Fibroblast of skin of abdomen (primary cell): ENCODE results near the gene GALNT9.

Experiments
- DNase-seq: peaks from one replicate; pipeline ENCODE4 v3.0.0-alpha.2; 2013

The GALNT9 gene

DNA sequence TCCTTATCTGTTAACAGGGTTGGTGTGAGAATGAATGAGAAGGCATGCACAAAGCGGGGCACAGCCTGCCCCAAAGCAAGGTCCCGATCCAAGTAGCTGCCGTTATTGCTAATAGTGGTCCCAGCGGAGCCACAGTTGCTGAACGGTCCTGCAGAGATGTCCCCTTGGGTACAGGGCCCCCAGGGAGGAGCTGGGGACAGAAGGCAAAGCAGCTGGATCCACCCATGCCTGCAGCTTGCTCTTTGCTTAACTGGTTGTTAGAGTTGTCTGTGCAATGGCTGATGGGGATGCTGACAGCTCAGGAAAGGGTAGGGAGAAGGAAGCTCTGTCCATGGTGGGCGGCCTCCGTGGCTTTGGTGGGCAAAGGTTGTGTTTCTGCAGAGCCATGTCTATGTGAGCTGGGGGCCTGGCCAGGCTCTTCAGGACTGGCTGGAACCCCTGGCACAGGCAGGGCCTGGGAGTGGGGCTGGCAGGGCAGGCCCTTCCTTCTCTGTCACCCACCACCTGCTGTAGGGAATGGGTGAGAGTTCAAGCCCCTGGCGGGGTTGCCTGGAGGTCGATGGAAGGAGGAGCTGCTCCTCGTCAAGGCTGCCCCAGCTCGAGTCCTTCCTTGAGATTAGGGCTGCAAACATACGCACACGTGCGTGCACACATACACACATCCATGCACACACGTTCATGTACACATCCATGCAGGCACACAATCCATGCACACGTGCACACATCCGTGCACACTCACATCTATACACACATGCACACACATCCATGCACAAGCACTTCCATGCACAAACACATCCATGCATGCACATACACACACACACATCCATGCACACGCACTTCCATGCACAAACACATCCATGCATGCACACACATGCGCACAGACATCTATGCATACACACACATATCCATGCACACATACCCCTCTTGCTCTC, 149.7 kb downstream of the GALNT9 start:
- no peak for DNase-seq

DNA sequence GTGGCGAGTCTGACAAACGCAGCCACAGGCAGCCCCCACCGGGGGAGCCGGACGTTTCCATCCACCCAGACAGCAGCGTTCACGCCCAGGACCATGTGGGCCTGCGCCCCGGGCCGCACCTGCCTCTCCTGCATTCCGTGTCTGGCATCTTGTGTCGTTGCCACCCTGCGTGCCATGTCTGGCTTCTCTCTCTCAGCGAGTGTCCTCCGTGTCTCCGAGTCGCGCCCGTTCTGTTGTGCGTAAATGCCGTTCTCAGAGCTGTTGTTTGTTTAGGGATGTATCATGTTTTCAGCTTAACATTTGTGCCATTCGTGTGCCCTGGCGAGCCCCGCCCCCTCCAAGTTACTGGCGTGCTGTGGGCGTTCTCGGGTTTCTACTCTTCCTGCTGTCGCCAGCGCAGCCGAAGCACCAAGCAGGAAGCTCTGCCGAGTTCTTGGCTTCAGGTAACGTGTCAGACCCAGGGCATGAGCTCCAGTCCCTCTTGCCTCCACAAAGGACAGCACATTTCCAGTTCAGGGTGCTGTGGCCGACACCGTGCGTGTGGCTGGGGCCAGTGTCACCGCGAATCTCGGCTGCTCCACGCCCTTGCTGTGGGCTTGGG, 150.5 kb downstream of the GALNT9 start:
- DNase-seq, result no peak

DNA sequence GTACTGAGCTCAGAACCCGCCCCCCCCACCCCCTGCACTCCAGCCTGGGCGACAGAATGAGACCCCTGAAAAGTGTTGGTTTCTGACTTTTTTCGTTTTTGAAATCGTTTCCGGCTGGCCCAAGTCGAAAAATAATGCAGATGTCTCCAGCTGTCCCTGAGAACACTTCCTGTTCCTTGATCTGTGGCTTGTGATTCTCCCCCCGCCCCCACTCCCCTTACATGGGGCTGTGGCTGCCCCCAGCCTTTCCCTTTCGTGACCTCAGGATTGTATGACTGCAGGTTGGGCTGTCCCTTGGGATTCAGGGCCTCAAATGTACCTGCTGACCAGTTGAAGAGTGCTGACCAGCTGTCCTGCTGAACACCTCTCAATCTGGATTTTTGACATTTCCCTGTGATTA, 151.1 kb downstream of the GALNT9 start:
- no peak for DNase-seq

DNA sequence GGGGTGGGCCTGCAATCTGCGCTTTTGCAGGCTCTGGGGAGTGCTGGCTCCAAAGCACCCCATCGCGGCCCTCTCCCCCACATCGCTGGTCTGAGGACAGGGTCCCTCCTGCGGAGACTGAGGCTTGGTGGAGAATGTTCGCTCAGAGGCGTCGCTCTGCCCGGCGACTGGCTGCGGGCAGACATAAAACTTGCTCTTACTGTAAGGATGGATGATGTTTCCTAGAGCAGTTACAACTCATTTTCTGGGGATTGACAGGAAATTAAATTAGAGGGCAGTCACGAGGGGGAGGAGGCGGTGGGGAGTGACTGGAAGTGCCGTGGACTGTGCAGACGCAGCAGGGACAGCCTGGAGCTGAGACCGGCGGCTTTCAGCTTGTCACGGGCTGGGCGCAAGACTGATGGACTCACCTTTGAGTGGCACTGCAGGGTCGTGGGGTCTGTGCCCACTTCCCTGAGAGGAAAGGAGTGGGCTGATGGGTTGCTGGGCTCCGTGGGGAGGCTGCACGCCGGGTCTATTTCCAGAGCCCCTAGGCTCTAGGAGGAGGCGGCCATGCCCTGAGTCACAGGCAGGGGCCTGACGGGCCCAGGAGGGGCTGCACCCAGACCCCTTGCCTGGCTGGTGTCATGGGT, 152.4 kb downstream of the GALNT9 start:
- DNase-seq, result no peak

DNA sequence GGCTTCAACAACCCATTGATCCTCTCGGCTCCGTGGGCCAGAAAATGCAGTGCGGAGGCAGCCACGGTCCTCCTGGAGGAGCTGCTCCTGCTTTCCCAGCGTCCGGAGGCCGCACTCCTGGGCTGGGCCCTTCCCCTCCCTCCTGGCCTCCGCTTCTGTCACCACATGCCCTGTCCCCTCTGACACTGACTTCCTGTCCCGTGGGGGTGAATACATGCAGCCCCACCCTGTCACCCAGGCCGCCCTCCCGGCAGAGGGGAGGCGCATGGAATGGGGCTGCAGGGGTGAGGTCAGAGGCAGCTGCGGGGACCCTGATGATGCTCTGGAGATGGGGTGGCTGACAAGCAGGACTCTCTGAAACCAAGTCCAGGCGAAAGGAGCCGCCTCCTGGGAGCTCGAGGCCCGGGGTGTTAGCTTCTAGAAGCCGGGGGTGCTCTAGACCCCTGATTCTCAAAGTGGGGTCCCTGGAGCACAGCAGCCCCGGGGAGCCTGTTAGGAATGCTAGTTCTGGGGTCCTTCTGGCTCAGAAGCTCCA, 152.9 kb downstream of the GALNT9 start:
- no peak for DNase-seq

DNA sequence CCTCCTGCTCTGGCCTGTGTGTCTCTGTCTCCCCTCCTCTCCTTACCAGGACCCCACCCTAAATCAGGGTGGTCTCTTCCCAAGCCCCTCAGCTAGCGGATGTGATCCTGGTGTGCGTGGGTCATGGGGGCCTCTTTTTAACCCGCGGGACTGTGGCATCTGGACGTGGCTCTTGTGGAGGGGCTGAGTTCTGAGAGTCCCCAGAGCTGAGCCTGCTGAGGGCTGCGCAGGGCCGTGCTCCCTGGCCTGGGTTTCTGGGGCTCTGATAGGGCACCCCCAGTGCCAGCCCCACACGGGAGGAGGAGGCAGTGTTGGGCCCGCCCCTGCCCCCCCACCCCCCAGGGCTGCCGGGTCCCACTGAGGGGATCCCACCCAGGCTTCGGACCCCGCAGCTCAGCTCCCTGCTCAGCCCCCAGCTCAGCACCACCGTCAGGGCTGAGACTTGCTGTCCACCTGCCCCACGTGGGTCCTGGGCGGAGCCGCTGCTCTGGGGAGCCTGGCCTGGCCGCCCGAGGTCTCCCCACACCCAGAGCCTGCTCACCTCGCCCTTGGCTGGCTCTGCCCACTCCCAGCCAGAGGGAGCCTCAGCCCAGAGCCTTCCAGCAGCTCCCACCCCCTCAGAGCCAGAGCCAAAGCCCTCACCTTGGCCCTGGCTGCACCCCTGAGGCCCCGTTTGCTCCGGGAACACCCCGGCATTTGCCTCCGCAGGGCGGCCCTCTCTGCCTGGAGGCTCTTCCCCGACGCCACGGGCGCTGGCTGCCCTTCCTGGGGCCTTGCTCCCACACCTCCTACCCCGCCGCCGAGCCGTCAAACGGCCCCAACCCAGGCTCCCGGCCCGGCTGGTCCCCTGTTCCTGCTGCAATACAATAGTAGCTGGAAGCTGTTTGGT, 153.6 kb downstream of the GALNT9 start:
- no peak for DNase-seq

DNA sequence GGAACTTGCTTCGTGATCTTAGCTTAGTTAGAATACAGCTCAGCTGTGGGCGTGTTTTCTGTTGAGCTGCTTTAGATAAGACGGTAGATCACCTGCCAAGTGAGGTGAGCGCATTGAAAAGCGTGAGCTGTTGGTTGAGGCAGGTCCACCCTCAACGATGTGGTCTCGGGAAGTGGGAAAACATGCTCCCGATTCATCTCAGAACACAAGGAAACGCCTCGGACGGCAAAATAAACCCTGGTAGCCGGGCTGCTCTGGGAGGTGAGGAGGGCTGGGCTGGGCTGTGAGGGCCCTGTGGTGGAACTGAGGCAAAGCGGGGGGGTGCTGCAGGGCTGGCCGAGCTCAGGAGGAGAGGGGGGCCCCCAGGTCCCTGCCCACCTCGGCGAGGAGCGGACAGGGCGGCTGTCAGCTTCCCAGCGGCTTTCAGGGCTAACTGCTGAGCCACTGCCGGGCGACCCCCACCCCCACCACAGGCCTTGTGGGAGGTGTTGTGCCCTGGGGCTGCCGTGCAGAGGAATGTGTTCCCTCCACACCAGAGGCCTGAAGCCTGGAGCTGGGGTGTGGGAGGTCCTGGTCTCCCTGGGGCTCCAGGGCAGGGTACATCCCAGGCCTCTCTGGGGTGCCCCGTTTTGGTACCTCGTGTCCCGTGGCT, 154.4 kb downstream of the GALNT9 start:
- no peak for DNase-seq

DNA sequence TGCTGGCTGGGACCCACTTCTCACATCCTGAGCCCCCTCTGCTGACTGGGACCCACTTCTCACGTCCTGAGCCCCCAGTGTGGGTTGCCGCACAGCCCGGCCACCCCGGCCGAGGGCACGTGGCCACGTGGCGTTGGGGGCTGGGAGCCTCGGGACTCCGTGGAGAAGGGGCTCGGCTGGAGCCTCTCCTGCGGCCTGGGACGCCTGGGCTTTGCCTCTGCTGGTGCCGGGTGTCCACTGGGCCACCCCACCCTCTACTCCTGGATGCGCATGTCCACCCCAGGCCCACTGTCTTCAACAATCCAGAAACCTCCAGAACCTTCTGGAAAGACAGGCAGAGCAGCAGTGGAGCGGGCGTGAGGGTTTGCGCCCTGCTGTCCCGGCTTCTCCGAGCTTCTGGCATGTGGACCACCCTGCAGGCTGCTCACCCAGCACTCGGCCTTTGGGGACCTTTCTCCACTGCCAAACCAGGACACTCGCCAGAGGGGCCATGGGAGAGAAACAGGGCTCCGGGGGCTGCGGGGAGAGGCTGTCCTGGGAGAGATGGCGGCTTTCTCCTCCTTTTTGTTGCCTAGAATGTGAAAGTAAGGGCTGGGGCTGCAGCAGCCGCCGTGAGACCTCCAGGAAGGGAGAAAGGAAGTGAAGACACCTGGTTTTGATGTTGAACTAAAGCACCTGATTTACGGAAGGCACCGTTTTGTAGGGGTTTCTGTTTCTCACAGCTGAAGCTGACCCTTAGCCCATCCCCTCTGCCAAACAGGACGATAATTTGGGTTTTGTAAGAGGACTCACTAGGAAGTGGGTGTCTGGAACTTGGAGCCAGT, 155.2 kb downstream of the GALNT9 start:
- no peak for DNase-seq

DNA sequence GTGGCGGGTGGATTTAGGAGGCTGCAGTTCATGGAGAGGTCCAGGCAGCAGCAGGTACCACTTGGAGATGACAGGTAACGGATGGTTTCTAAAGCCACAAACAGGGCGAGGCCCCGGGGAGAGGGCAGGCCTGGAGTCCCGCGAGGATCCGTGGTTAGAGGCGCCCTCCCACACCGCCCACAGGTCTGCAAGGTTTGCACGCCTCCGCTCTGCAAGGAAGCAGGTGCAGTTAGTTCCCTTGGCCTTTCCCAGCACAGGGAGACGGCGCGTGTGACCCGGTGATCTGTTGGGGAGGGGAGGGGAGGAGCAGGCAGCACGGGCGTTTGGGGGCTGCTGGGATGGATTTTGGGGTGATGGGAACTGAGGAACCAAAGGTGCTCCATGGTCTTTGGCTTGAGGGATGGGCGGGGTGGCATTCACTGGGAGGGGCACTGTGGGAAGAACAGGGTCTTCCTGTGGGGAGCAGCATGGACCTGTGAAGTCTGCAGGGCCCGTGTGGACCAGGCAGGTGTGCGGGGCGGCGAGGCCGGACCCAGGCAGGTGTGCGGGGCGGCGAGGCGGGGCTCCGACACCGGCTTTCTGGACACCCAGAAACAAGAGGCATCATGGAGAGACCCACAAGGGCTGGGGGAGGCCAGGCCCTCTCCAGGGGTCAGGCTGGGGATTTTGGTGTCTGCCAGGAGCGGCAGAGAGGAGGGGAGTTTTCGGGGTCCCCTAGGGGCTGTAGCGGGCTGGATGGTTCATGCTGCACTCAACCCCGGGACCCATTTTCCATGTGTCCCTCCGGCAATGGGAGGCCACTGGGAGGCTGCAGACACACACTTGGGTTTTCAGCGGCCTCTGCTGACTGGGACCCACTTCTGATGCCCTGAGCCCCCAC, 156.0 kb downstream of the GALNT9 start:
- no peak for DNase-seq

DNA sequence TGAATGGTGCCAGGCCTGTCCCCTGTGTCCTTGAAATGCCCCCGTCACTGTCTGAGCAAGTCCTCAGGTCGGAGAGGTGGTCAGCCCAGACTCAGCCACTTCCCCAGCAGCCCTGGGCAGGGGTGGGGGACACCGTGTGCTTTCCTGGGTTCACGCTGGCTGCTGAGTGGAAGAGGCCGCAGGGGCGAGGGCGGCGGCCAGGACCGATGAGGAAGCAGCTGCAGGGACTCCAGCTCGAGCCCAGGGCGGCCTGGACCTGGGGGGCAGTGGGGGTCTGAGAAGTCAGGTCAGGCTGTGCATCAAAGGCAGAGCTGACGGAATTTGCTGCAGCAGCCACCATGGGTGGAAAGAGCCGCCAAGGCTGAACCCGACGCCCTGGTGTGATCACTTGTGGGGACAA, 156.8 kb downstream of the GALNT9 start:
- DNase-seq, result no peak

DNA sequence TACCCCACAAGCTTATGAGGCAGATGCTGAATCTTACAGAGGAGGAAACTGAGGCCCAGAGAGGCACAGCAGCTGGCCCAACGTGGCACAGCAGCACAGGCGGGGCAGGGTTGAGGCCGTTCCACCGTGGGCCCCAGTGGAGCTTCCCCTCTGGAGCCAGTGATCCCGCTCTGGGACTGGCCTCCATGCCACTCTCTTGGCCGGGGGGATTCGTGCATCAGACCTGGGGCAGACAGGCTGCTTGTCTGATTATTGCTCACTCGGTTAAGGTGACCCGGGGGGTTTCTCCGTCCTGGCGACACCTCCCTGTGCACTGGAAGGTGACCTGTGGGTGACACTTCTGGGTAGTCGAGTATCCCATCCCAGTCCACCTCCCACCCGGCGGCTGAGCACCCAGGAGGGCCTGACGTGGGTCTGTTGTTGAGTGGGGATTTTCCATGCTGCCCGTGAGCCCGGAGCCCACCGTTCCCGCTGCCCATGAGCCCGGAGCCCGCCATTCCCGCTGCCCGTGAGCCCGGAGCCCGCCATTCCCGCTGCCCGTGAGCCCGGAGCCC, 157.3 kb downstream of the GALNT9 start:
- no peak for DNase-seq

DNA sequence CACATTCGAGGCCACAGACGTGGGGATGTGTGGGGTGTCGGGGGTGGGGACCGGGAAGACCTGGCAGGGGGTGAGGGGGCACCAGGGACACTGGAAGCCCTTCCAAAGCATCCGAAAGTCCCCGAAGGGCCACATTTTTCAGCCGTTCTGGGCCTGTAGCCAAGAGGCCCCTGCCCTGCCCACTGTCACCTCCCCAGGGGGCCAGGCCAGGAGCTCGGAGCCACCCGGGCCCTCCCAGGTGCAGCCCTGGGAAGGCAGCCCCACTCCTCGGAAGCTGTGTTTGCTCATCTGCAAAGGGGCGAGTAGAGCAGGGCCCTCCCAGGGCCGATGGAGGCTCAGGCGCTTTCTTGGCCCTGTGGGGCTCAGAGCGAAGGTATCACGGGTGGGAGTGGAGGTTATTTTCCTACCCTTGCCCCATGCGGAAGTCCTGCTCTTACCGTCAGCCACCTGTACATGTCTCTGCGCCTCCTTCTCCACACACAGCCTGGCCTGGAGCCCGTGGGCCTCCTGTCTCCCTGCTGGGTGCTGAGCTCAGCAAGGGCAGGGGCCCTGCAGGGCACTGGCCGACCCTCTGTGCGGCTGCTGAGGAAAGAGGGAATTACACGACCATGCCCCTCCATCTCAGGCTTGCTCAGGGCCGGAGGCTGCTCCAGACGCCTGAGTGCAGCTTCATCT, 158.0 kb downstream of the GALNT9 start:
- DNase-seq, result no peak

DNA sequence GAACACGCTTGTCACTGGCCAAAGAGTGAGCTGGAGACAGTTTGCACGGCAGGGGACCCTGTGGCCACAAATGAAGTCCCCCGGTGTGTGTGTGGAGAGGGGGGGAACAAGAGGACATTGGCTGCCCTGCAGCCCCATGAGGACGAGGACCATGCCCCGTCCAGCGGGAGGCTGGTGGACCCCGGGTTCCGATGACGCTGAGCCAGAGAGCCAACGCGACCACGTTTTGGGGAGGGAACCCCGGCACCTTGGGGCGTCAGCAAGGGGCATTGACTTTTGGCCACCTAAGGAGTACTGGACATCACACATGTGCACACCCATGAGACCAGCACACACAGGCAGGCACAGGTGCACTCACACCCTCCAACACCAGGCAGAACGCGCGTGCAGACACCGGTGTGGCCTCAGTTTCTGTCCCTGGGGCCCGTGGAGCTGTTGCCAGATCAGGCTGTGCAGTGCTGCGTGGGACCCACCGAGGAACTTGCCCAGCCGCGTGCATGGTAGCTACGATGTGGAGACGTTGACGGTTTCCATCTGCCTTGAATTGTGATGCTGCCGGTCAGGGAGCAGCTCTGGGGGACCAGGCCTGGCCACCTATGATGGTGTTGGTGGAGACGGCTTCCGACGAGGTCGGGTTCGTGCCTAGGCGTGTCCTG, 158.6 kb downstream of the GALNT9 start:
- DNase-seq, result no peak

DNA sequence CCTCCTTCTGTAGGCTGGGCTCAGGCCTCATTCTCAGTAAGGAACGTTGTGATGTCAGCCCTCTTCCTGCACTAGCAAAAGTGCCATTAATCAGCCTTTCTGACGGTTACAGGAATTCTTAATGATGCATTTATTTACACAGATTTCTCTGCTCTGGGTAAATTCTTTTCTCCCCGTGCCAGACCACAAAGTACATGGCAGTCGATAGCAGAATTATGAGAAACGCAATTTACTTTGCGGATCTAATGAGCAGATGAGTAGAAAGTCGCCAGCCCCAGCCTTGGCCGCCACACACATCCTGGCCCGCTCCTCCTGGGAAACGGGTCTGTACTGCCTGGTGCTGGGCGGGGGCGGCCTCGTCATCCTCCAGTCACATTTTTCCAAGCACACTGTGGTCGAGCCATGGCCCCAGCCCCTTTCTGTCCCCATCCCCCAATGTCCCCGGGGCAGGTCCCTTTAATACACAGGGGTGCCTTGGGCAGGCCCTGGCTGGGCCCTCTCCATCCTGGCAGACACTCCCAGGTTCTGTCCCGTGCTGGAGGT, 159.2 kb downstream of the GALNT9 start:
- DNase-seq, result peak; percentile 83

DNA sequence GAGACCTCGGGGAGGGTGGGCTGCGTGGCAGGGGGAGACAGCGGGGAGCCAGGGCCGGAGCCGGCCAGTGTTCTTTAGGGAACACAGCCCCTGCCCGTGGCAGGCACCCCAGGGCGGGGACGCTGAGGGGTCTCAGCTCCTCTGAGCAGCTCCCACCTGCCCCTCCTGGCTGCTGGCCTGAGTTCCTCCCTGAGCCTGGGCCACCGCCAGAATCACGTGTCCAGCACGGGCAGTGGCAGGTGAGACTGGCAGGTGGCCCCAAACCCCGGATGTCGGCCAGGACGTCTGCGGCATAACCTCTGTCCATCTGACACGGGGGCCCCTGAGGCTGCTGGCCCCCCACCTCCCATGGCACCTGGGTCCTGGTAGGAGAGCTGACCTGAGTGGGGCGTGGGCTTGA, 160.0 kb downstream of the GALNT9 start:
- DNase-seq, result no peak

DNA sequence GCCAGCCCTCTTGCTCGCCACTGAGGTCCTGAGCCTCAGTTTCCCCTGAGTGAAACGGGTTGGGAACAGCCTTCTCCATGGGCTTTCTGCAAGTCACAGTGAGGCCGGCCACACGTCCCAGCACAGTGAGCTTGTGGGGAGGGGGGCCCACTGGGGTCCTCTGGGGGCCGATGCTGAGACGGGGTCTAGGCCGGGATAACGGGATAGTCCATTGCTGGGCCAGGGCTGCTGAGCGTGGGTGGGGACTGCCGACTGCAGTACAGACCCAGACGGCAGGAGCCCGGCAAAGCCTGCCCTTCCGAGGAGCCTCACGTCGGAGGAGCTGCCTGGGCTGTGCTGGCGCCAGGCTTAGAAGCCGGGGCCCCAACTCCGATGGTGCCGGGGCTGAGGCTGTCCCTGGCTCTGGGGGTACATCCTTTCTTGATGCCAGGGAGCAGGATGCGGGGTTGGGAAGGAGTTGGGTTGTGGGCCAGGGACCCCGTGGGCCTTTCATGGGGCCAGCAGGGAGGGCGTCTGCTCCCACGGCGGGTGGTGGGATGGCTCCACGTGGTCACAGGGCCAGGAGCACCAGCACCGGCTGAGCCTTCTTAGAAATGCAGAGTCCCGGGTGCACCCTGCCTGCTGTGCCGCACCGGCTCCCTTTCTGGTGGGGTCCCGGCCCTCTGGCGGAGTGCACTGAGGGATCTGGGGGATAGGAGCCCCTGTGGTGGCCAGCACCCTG, 160.9 kb downstream of the GALNT9 start:
- DNase-seq, result no peak

DNA sequence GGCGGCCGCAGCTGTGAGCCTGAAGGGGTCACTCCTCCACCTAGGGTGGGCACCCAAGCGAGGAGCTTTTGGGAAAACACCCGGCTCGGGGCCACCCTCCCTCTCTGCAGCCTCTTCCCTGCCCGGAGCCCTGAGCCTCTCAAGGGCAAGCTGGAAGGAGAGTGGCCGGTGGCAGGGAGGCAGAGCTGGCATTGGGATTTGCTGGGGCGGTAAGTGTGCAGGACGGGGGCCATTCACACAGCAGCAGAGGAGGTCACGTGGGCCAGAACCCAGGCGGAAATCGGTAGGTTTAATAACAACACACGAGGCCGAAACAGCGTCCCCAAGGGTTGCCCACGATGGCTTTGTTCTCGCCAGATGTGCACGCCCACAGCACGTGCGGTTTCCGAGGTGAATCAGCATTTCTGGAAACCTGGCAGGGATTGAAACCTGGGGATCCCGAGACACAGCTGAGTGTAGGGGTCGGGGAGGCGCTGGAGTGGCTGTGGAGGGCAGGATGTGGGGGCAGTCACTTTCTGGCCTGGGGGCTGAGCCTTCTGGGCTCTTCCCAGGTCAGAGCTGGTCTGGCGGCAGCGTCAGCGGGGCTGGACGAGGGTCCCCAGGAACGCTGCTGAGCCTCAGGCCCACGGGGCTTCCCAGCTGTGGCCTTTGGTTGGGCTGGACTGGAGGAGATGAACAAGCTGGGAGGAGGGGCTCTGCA, 161.6 kb downstream of the GALNT9 start:
- DNase-seq, result no peak
